ENCODE results near the gene CCDC12. TPM values are rescaled to one million over a fixed set of nuclear protein-coding genes. Genes with fewer than 3 reads are reported as not detected.

CCDC12 gene
- total and polyA plus RNA-seq, 2 of the 13 experiments (the other 11 are each of a cell fraction or from before 2014, with no cell fraction given), result 30.1 to 49.5 TPM

GRCh38 chr3:46990573-46991374 lies 14.2 kb upstream of the CCDC12 start:
- H3K9me3 ChIP-seq (ENCODE audit: low read length), result no peaks in the 10 kb centered on the region
- in situ Hi-C loops (cut with HindIII; ENCODE audit: extremely low pct_ligation_motif_present, low pct_unique_long_range_greater_than_20kb) (no loop called here), intact Hi-C loops (cut with micrococcal nuclease; ENCODE audit: unreplicated experiment) (no loop called here)
- no peak overlapping the region for H3K27ac ChIP-seq (ENCODE audit: extremely low read length, insufficient read depth, low read length)
- no peak overlapping the region for H2AFZ ChIP-seq (ENCODE audit: low read length)
- H3K4me2 ChIP-seq (ENCODE audit: low read depth, low read length), result no peak overlapping the region
- H3K4me1 ChIP-seq (ENCODE audit: insufficient read depth, low read length), result no peaks in the 10 kb centered on the region
- 96% methylated on average over 11 of the region's 11 CpGs for WGBS (ENCODE audit: low lambda C conversion rate)
- ATAC-seq, result no peak
- no peak overlapping the region for H3K4me3 ChIP-seq (replicated peaks in 1 of 3; ENCODE audit: insufficient read depth in 1 of 3, low read depth in 2 of 3, low read length in 3 of 3)
- H3K36me3 ChIP-seq (replicated peaks in 1 of 2; ENCODE audit: control insufficient read depth in 1 of 2, insufficient read depth in 2 of 2, low read length in 2 of 2), result no peaks in the 10 kb centered on the region
- no peak for FAIRE-seq
- H3K9ac ChIP-seq (ENCODE audit: insufficient read depth, low read depth, low read length), result no peak overlapping the region
- DNase-seq (ENCODE audit: low spot score), result no peak
- no peaks in the 10 kb centered on the region for H4K20me1 ChIP-seq (ENCODE audit: insufficient read depth, low read length)
- POLR2A ChIA-PET, result no interaction called here
- no peaks in the 10 kb centered on the region for H3K79me2 ChIP-seq (ENCODE audit: insufficient read depth, low read length)
- no peak for TF ChIP-seq ZBTB20 (CRISPR knock-in tag; IDR thresholded peaks at IDR 0.05; ENCODE audit: borderline replicate concordance, low read depth)
- TF ChIP-seq ZBTB34 (CRISPR knock-in tag; IDR thresholded peaks at IDR 0.05), result no peak
- TF ChIP-seq ARID2 (CRISPR knock-in tag; IDR thresholded peaks at IDR 0.05; ENCODE audit: borderline replicate concordance), result no peak
- no peak for TF ChIP-seq ZNF652 (CRISPR knock-in tag; IDR thresholded peaks at IDR 0.05; ENCODE audit: borderline replicate concordance, low read depth)
- TF ChIP-seq CEBPB (IDR thresholded peaks at IDR 0.05; ENCODE audit: borderline replicate concordance, low read depth, low read length), result no peak
- TF ChIP-seq ZNF572 (CRISPR knock-in tag; IDR thresholded peaks at IDR 0.05), result no peak
- TF ChIP-seq BHLHE40 (IDR thresholded peaks at IDR 0.05; ENCODE audit: low read length), result no peak
- TF ChIP-seq EED (CRISPR knock-in tag; IDR thresholded peaks at IDR 0.05), result no peak
- no peak for TF ChIP-seq CBX5 (CRISPR knock-in tag; IDR thresholded peaks at IDR 0.05; ENCODE audit: borderline replicate concordance)
- TF ChIP-seq ZNF737 (CRISPR knock-in tag; IDR thresholded peaks at IDR 0.05; ENCODE audit: borderline replicate concordance), result no peak
- TF ChIP-seq TBX2 (CRISPR knock-in tag; IDR thresholded peaks at IDR 0.05; ENCODE audit: borderline replicate concordance), result no peak
- TF ChIP-seq MATR3 (CRISPR knock-in tag; IDR thresholded peaks at IDR 0.05), result no peak
- TF ChIP-seq ATF4 (CRISPR knock-in tag; IDR thresholded peaks at IDR 0.05), result no peak
- TF ChIP-seq U2AF2 (IDR thresholded peaks at IDR 0.05; ENCODE audit: low read depth, low read length), result no peak
- no peak for TF ChIP-seq ZNF878 (CRISPR knock-in tag; IDR thresholded peaks at IDR 0.05)
- TF ChIP-seq ZBTB10 (CRISPR knock-in tag; IDR thresholded peaks at IDR 0.05; ENCODE audit: borderline replicate concordance), result no peak
- TF ChIP-seq ZNF317 (CRISPR knock-in tag; IDR thresholded peaks at IDR 0.05), result no peak
- CTCF ChIA-PET (ENCODE audit: low intra/inter-chr PET ratio, low total read pairs), result no interaction called here
- no TSS peak for BruUV-seq (replicated peaks)
- H3K27me3 ChIP-seq (ENCODE audit: control insufficient read depth in 1 of 2, insufficient read depth in 2 of 2, low read length in 2 of 2), result no peaks in the 10 kb centered on the region
